ENCODE measurements around the gene TJP3.

DNA sequence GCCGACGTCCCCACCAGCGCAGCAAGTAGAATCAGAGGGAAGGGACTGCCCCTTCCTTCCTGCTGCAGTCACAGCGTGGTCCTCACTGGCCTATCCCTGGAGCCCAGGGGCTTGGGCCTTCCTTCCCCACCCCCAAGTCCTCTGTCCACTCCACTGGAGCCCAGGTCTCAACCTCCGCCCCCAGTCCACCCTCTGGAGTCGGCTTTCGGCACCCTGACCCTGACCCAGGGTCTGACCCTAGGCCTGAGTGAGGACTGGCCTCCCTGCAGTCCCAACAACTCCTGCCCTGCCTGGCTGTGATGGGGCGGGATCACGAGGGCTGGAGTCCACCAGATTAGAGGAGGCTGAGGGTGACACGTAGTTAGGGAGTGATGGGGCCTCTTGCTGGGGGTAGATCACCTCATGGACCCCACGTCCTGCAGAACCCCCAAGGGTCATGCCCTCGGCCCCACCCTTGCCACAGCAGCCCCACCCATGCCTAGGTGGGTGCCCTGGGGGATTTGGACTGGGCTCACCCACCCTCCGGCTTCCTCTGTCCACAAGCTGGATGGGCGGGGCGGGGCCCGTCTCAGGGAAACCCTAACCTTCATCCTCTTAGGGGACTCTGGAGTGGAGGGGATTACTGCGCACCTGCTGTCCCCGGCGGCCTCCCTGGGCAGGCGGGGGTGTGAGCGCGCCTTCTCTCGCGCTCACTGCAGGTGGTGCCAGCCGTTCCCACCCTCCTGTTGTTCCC, 60.0 kb downstream of the TJP3 start:
- TF ChIP-seq EZH2 (IDR thresholded peaks at IDR 0.05; ENCODE audit: low read depth, unreplicated experiment) (no peak), POLR2AphosphoS5 (IDR thresholded peaks at IDR 0.05; ENCODE audit: low read depth) (no peak)
- TF ChIP-seq, protein P1, sequence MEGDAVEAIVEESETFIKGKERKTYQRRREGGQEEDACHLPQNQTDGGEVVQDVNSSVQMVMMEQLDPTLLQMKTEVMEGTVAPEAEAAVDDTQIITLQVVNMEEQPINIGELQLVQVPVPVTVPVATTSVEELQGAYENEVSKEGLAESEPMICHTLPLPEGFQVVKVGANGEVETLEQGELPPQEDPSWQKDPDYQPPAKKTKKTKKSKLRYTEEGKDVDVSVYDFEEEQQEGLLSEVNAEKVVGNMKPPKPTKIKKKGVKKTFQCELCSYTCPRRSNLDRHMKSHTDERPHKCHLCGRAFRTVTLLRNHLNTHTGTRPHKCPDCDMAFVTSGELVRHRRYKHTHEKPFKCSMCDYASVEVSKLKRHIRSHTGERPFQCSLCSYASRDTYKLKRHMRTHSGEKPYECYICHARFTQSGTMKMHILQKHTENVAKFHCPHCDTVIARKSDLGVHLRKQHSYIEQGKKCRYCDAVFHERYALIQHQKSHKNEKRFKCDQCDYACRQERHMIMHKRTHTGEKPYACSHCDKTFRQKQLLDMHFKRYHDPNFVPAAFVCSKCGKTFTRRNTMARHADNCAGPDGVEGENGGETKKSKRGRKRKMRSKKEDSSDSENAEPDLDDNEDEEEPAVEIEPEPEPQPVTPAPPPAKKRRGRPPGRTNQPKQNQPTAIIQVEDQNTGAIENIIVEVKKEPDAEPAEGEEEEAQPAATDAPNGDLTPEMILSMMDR (conservative IDR thresholded peaks at IDR 0.05; ENCODE audit: low read depth in 2 of 2), result no peak

All from GM23338 (cell line).